ENCODE results near the gene ZNF592. TPM values are rescaled to one million over a fixed set of nuclear protein-coding genes. Genes with fewer than 3 reads are reported as not detected.

Gene ZNF592
- polyA plus RNA-seq, 1 donor from 2014 or later: 3.9 TPM

DNA sequence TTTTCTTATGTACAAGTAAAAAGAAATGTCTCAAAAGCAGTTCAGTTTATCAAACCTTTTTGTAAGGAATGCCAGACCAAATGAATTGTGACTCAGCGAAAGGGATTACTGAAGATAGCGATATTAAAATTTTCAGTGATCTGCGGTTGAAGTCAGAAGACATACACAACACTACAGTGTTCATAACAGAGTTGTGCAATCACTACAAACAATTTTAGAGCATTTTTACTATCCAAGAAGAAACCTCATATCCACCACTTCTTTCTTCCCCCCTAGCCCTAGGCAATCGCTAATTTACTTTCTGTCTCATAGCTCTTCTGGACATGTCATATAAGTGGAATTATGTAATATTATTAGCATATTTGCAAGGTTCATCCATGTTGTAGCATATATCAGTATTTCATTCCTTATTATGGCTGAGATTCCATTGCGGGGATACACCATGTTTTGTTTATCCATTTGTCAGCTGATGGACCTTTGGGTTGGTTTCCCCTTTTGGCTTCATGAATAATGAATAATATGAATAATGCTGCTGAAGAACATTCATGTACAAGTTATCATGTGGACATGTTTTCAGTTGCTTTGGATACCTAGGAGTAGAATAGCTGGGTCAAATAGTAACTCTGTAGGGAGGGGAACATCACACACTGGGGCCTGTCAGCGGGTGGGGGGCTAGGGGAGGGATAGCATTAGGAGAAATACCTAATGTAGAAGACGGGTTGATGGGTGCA is 45.2 kb downstream of the ZNF592 start:
- Histone ChIP-seq H3K79me2 (replicated peaks; ENCODE audit: insufficient read depth, low read length) (no peaks in the 10 kb centered on the region), H3K36me3 (ENCODE audit: insufficient read depth, low read length) (peaks cover 6% of the 10 kb centered on the region), H3K9me3 (ENCODE audit: low read length) (no peaks in the 10 kb centered on the region), H3K4me2 (ENCODE audit: low read length) (no peak overlapping the region), H3K27ac (ENCODE audit: low read length) (no peak overlapping the region), H3K9ac (ENCODE audit: low read length) (no peak overlapping the region), H4K20me1 (ENCODE audit: insufficient read depth) (no peaks in the 10 kb centered on the region), H3K4me3 (ENCODE audit: low read length) (no peak overlapping the region), H3K27me3 (ENCODE audit: insufficient read depth, low read depth, low read length) (no peaks in the 10 kb centered on the region), H3F3A (ENCODE audit: insufficient read depth, low read length, poor library complexity, severe bottlenecking) (no peaks in the 10 kb centered on the region), H2AFZ (ENCODE audit: low read depth, low read length) (no peak overlapping the region), H3K9me2 (ENCODE audit: insufficient read depth, low read length) (no peaks in the 10 kb centered on the region)
- TF ChIP-seq TAF1 (IDR thresholded peaks at IDR 0.05; ENCODE audit: low read depth) (no peak), POLR2AphosphoS5 (IDR thresholded peaks at IDR 0.05) (no peak), MXI1 (conservative IDR thresholded peaks at IDR 0.05; ENCODE audit: poor library complexity, severe bottlenecking) (no peak)

DNA sequence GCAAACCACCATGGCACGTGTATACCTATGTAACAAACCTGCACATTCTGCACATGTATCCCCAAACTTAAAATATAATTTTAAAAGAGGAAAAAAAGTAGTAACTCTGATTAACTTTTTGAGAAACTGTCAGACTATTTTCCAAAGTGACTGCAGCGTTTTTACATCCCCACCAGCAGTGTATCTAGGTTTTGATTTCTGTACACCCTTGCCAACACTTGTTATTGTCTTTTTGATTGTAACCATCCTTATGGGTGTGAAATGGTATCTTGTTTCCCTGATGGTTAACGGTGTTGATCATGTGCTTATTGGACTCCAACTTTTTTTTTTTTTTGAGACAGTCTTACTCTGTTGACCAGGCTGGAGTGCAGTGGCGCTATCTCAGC is 45.8 kb downstream of the ZNF592 start:
- no peak overlapping the region for H3K27ac ChIP-seq (ENCODE audit: low read length)
- no peak for TF ChIP-seq POLR2AphosphoS5 (IDR thresholded peaks at IDR 0.05)
- TF ChIP-seq, protein P1, sequence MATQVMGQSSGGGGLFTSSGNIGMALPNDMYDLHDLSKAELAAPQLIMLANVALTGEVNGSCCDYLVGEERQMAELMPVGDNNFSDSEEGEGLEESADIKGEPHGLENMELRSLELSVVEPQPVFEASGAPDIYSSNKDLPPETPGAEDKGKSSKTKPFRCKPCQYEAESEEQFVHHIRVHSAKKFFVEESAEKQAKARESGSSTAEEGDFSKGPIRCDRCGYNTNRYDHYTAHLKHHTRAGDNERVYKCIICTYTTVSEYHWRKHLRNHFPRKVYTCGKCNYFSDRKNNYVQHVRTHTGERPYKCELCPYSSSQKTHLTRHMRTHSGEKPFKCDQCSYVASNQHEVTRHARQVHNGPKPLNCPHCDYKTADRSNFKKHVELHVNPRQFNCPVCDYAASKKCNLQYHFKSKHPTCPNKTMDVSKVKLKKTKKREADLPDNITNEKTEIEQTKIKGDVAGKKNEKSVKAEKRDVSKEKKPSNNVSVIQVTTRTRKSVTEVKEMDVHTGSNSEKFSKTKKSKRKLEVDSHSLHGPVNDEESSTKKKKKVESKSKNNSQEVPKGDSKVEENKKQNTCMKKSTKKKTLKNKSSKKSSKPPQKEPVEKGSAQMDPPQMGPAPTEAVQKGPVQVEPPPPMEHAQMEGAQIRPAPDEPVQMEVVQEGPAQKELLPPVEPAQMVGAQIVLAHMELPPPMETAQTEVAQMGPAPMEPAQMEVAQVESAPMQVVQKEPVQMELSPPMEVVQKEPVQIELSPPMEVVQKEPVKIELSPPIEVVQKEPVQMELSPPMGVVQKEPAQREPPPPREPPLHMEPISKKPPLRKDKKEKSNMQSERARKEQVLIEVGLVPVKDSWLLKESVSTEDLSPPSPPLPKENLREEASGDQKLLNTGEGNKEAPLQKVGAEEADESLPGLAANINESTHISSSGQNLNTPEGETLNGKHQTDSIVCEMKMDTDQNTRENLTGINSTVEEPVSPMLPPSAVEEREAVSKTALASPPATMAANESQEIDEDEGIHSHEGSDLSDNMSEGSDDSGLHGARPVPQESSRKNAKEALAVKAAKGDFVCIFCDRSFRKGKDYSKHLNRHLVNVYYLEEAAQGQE (IDR thresholded peaks at IDR 0.05; ENCODE audit: borderline replicate concordance): no peak
- no peak for TF ChIP-seq EP300 (conservative IDR thresholded peaks at IDR 0.05; ENCODE audit: poor library complexity, severe bottlenecking)
- TF ChIP-seq MXI1 (conservative IDR thresholded peaks at IDR 0.05; ENCODE audit: poor library complexity, severe bottlenecking): no peak
- no peak for TF ChIP-seq RAD21 (conservative IDR thresholded peaks at IDR 0.05)
- TF ChIP-seq SMC3 (conservative IDR thresholded peaks at IDR 0.05; ENCODE audit: poor library complexity): no peak
- TF ChIP-seq EZH2 (IDR thresholded peaks at IDR 0.05; ENCODE audit: borderline replicate concordance, insufficient read depth, low read length, poor library complexity, severe bottlenecking): no peak
- TF ChIP-seq, protein P2, sequence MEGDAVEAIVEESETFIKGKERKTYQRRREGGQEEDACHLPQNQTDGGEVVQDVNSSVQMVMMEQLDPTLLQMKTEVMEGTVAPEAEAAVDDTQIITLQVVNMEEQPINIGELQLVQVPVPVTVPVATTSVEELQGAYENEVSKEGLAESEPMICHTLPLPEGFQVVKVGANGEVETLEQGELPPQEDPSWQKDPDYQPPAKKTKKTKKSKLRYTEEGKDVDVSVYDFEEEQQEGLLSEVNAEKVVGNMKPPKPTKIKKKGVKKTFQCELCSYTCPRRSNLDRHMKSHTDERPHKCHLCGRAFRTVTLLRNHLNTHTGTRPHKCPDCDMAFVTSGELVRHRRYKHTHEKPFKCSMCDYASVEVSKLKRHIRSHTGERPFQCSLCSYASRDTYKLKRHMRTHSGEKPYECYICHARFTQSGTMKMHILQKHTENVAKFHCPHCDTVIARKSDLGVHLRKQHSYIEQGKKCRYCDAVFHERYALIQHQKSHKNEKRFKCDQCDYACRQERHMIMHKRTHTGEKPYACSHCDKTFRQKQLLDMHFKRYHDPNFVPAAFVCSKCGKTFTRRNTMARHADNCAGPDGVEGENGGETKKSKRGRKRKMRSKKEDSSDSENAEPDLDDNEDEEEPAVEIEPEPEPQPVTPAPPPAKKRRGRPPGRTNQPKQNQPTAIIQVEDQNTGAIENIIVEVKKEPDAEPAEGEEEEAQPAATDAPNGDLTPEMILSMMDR (IDR thresholded peaks at IDR 0.05; ENCODE audit: poor library complexity, severe bottlenecking): no peak
- TF ChIP-seq TAF1 (IDR thresholded peaks at IDR 0.05; ENCODE audit: low read depth): no peak
- H3K27me3 ChIP-seq (ENCODE audit: insufficient read depth, low read depth, low read length): no peaks in the 10 kb centered on the region
- no peak overlapping the region for H2AFZ ChIP-seq (ENCODE audit: low read depth, low read length)
- H3K9ac ChIP-seq (ENCODE audit: low read length): no peak overlapping the region
- no peaks in the 10 kb centered on the region for H3K9me3 ChIP-seq (ENCODE audit: low read length)
- H3F3A ChIP-seq (ENCODE audit: insufficient read depth, low read length, poor library complexity, severe bottlenecking): no peaks in the 10 kb centered on the region
- no peak overlapping the region for H3K4me2 ChIP-seq (ENCODE audit: low read length)
- no peaks in the 10 kb centered on the region for H3K9me2 ChIP-seq (ENCODE audit: insufficient read depth, low read length)
- no peak overlapping the region for H3K4me3 ChIP-seq (ENCODE audit: low read length)
- H4K20me1 ChIP-seq (ENCODE audit: insufficient read depth): no peaks in the 10 kb centered on the region
- H3K36me3 ChIP-seq (ENCODE audit: insufficient read depth, low read length): peaks cover 11% of the 10 kb centered on the region
- no peaks in the 10 kb centered on the region for H3K79me2 ChIP-seq (replicated peaks; ENCODE audit: insufficient read depth, low read length)
